WI38 (cell line): Measurements from ENCODE around the gene CYSRT1.

Source experiments
- H3K4me3 ChIP-seq: 2 replicates; pipeline ENCODE4 v1.5.1; 2011; ENCODE audit warnings: low read depth, mild to moderate bottlenecking, control low read depth, low read length
- CTCF ChIP-seq: IDR thresholded peaks from 2 replicates; pipeline ENCODE4 v1.5.1; 2012; ENCODE audit warnings: low read depth, mild to moderate bottlenecking, control low read depth, low read length

The CYSRT1 gene

GRCh38 chr9:137214620-137215019, 10.4 kb upstream of the CYSRT1 start:
- no peak for TF ChIP-seq CTCF

DNA sequence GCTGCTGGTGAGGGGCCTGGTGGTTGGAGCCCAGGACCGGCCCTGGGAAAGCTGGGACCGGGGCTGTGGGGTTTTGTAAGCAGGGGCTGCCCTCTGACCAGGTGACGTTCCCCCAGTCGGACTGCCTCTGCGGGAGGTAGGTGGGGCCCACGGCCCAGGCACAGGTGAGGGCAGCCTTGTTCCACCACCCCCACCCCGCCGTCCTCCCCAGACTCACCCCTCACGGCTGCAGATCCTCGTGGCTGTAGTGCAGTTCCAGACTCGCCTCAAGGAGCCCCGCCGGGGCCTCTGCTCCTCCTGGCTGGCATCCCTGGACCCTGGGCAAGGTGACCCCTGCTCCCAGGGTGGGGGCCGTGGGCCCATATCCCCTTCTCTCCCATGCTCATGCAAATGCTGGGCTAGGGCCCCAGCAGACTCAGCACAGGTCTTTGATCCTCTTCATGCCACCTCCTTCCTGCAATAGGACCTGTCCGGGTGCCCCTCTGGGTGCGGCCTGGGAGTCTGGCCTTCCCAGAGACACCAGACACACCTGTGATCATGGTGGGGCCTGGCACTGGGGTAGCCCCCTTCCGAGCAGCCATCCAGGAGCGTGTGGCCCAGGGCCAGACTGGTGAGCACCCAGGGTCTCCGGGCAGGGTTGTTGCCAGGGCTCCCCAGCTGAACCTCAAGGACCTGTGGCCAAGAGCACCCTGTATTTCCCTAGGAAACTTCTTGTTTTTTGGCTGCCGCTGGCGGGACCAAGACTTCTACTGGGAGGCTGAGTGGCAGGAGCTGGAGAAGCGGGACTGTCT, 9.6 kb upstream of the CYSRT1 start:
- no peak overlapping the region for H3K4me3 ChIP-seq
- TF ChIP-seq CTCF: no peak

More at GRCh38 chr9:137214620-137215019, 10.4 kb upstream of the CYSRT1 start:
- H3K4me3 ChIP-seq: no peak overlapping the region

GRCh38 chr9:137216188-137216965, 8.6 kb upstream of the CYSRT1 start:
- no peak overlapping the region for H3K4me3 ChIP-seq

GRCh38 chr9:137217276-137218211, 7.4 kb upstream of the CYSRT1 start:
- no peak for TF ChIP-seq CTCF
- no peak overlapping the region for H3K4me3 ChIP-seq

More at GRCh38 chr9:137216188-137216965, 8.6 kb upstream of the CYSRT1 start:
- TF ChIP-seq CTCF: no peak

DNA sequence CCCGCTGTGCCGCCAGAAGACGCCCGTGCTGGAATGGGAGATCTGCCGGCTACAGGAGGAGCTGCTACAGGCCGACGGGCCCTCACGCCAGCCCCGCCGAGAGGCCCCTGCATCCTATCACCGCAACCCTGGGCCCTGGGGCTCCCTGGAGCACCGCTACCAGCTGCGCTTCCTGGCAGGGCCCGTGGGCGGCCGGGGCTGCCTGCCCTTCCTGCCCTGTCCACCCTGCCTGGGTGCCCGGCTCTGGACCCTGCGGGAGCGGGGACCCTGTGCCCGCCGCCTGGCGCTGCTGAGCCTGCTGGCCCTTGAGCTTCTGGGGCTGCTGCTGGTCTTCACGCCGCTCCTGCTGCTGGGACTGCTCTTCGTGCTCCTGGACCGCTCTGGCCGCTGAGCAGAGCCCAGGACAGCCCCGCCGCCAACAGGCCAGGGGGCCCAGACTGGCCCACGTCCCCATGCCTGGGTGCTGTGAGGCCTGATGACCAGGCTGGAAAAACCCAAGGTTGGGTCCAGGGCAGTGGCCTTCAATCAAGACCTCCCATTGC, 6.7 kb upstream of the CYSRT1 start:
- no peak overlapping the region for H3K4me3 ChIP-seq
- TF ChIP-seq CTCF: no peak

GRCh38 chr9:137218754-137219271, 6.2 kb upstream of the CYSRT1 start:
- no peak for TF ChIP-seq CTCF
- H3K4me3 ChIP-seq: no peak overlapping the region
